ENCODE results near the gene ELAC2.

The ELAC2 gene, protein sequence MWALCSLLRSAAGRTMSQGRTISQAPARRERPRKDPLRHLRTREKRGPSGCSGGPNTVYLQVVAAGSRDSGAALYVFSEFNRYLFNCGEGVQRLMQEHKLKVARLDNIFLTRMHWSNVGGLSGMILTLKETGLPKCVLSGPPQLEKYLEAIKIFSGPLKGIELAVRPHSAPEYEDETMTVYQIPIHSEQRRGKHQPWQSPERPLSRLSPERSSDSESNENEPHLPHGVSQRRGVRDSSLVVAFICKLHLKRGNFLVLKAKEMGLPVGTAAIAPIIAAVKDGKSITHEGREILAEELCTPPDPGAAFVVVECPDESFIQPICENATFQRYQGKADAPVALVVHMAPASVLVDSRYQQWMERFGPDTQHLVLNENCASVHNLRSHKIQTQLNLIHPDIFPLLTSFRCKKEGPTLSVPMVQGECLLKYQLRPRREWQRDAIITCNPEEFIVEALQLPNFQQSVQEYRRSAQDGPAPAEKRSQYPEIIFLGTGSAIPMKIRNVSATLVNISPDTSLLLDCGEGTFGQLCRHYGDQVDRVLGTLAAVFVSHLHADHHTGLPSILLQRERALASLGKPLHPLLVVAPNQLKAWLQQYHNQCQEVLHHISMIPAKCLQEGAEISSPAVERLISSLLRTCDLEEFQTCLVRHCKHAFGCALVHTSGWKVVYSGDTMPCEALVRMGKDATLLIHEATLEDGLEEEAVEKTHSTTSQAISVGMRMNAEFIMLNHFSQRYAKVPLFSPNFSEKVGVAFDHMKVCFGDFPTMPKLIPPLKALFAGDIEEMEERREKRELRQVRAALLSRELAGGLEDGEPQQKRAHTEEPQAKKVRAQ

DNA sequence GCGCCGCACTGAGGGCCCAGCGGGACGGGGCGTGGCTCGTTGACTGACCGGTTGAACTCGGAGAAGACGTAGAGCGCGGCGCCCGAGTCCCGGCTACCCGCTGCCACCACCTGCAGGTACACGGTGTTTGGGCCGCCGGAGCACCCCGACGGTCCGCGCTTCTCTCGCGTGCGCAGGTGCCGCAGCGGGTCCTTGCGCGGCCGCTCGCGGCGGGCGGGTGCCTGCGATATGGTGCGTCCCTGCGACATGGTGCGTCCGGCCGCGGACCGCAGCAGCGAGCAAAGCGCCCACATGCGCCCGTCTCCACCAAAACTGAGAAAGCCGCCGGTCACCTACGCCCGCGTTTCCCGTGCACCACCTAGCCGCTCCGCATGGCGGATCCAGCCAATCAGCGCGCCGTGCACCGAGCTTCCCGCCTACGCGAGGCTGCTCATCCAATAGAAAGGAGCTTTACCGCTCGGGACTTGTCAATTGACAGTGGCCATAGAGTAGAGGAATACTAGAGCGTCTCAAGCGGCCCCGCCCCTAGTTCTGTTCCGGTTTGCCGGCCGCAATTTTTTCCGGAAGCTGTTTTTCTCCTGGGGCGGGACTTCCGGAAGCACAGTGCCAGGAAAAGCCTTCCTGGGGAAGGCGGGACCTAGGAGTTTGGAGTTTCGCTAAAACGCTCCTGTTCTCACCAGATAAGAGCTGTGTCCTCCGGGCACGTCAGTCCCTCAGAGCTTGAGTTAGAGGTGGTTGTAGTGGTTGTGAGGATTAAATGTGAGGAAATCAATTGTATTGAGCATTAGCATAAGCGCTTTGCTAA lies at the start of gene ELAC2:
Gene ELAC2, minus strand, starts transcription at position 373 of the 805 bp plus-strand sequence. Its CDS starts 80 bp downstream, at position 293.
- peak; percentile 95 for DNase-seq (ENCODE audit: low read depth)

DNA sequence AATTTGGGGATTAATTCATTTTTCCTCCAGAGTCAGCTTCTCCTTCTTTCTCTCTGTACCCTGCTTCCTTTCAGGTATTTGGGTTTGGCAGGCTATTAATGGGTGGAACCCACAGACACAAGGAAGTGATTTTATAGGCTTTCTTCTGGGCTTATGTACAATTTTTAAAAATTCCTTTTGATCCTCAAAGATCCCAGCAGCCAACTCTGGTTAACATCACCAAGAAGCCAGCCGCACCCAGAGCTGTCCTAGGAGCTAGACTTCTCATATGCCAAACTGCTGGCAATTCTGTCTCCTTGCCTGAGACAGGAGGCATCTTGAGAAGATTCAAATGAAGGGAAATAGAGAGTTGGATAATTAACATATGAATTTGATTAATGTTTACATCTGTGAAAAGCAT lies 47.2 kb upstream of the ELAC2 start:
- DNase-seq (ENCODE audit: low read depth): no peak

DNA sequence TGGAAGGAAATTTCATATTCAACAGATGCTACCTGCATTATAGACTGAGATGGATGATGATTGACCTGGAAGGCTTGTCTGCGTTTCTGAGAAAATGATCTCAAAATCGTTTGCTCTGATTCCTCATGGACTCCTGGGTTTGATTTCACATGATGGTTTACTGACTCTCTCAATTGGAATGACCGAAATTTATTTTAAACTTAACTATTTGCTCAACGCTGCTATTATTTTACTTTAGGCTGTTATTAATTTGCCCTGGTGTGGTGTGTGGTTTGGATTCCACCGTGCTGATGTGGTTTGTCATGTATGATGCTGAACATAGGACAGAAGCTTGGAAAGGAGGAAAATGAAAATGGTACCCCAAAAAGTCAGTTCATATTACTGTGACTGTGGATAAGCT lies 37.3 kb upstream of the ELAC2 start:
- no peak for DNase-seq (ENCODE audit: low read depth)

DNA sequence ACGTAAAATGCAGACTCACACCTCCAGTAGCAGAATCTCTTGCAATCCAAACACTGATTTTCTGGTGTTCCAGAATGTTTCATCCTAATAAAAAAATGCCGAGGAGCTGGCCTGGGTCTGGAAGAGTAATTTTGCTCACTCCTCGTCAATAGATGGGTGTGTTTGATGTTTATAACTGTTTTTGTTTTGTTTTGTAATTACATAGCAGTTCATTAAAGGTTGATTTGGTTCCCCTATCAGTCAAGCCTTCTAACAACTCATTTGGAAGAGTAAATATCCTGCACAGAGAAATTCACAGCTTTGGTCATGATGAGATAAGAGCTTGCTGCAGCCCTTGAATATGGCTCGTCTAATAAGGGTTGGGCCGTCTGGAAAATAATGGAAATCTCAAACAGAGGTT lies 36.8 kb upstream of the ELAC2 start:
- DNase-seq (ENCODE audit: low read depth): no peak

DNA sequence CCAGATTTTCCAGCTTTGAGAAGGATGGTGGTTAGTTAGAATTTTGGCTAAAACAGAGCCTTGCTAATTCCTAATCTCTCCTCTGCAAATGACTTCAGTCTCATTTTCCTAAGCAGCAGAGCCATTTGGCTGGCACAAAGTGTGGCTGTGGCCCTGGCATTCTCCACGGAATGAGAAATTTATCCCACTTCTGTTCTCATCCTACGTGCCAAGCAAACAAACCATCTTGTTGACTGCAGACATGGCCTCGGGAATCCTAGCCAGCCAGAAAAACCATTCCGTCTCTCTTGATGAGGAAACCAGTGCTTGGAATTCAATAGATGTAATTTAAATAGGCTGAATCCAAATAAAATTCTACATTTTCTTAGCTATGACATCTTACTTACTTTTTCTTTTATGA lies 34.1 kb upstream of the ELAC2 start:
- DNase-seq (ENCODE audit: low read depth): no peak

DNA sequence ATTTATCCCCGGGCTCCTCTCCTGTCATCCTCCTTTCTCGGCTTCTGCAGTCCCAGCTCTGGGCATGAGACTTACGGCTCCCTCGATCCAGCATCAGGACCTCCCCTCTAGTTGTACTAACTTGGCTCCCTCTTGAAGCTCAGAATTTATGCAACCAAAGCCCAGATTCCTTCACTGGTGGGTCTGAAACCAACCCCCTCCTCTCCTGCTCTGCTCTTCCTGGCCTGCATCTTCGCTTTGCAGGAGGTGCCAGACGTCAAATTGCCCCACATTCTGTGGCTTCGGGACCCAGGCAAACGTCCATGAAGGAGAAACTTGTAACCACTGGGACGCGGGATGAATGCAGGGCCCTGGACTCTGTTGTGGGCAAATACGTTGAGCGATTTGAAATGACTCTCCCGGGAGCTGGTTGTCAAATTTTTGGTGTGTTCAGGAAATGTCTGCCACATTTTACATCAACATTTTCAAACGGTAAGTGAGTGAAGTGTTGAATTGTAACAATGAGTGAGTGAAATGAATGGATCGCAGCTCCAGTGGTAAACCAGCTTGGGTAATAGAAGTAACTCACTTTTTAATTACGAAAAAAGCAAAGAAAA lies 29.3 kb upstream of the ELAC2 start:
- no peak for DNase-seq (ENCODE audit: low read depth)

DNA sequence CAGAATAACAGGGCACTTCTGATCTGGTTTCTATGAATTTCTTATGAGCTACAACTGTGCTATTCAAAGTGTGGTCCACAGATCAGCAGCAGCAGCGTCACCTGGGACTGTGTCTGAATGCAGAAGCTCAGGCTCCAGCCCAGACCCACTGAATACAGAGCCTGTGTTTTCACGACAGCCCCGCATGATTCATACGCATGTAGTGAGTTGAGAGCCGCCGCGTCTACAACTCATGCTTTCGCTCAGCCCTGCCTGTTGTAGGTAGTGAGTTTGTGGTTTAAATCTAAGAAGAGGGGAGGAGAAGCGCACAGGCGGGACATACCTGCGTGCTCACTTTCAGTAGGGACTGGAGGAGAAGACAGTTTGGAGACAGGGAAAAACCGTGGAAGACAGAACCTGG lies 28.5 kb upstream of the ELAC2 start:
- no peak for DNase-seq (ENCODE audit: low read depth)

DNA sequence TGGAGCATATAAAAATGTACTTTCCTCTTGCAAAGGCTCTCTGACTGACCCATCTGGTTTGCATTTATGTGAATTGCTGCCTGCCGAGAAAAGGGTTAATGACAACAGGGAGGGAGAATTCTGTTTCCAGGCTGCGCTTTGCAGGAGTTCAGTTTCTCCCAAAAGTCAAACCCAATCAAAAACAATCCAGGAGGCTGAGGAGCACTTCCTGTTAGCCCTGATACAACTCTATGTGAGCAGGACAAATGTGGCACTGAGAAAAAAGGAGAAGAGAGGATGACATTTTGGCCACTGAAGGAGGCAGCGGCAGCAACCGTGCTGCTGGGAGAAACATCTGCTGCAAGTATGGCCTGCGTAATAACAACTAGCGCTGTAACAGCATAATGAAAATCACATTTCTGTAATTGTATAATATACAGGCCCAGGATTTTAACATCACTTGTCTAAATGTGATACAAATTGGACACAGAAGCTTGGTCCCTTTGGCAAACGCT lies 26.8 kb upstream of the ELAC2 start:
- no peak for DNase-seq (ENCODE audit: low read depth)

DNA sequence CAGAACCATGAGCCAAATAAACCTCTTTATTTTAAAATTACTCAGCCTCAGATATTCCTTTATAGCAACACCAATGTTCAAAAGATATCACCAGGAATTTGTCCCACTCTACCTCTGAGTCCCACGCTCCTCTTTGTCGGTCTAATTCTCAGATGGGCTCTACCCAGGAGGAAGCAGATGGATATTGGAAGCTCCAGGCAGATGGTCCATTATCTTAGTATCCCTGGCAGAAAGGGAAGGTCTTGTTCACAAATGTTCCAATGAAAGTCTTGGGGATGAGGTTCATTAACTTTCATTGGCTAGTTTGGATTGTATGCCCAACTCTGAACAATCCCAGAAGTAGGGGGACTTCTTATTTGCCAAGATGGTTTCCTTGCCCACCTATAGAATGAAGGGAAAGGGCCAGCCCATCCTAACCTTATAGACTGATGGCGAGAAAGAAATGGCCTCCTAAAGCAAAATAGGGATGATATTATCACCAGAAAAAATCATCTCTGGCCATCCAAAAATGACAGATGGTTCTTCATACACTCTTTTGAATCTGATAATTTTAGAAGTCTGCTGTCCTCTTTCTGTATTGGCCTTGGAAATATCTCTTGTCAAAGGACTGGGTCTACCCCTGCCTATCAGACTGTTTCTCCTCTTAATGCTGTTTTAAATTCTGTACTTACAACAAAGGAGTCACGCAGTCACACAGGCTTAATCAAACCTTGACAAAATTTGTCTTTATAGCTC lies 21.3 kb upstream of the ELAC2 start:
- no peak for DNase-seq (ENCODE audit: low read depth)

DNA sequence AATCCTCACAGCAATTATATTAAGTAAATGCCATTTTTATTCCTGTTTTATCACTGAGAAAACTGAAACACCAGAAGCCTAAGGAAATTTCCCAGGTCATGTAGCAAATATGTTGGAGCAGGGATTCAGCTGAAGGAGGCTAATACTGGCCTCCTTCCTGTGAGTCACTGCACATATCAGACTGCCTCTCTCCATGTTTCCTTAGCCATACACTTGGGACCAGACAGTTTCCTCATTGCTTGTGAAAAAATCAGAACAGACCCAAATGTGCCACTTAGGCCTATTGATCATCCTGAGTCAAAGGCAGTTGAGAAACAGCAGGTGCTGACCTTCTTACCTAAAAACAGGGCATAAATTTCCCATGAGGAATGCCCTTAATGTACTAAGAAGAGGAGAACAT lies 18.9 kb upstream of the ELAC2 start:
- no peak for DNase-seq (ENCODE audit: low read depth)

DNA sequence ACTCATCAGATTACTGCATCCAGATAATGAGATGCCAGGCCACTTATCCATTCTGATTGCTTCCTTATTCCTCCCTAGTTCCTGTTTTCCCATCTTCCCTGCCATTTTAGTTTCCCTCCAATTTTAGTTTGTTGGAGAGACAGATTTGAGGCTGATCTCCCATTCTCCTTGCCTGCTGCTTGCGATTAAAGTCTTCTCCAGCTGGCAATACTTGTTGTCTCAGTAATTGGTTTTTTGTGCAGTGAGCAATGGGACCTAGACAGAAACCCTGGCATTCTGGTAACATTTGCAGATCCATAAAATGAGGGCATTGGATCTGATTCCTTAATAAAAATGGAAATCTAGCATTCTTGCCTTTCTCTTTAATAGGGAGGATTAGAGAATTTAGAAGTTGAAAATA lies 17.6 kb upstream of the ELAC2 start:
- no peak for DNase-seq (ENCODE audit: low read depth)

DNA sequence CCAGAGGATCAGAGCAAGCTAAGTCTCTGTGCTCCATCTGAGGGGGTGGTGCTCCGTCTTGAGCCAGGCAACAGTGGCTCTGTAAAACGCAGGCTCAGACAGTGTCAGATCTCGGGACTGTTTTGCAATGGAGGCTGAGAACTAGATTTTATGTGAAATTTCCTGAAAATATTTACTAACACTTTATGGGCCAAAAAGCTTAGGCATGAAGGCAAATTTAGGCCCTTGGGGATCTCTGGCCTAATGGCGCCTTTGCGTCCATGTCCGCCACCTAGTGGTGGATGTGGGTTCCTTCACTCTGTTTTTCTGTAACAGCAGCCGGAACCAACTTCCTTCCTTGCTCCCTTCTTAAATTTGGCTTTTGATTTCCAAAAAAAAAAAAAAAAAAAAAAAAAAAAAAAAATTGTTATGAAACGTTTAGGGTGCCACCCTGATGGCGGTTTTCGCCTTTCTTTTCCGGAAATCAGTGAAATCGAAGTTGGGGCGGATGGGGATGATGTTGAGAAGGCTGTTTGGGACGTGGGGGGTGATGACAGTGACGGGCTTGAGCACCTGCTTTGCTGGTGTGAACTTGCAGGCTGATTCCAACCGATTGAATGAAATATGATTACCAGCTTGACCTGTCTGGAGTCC lies 14.0 kb upstream of the ELAC2 start:
- peak; percentile 33 for DNase-seq (ENCODE audit: low read depth)

DNA sequence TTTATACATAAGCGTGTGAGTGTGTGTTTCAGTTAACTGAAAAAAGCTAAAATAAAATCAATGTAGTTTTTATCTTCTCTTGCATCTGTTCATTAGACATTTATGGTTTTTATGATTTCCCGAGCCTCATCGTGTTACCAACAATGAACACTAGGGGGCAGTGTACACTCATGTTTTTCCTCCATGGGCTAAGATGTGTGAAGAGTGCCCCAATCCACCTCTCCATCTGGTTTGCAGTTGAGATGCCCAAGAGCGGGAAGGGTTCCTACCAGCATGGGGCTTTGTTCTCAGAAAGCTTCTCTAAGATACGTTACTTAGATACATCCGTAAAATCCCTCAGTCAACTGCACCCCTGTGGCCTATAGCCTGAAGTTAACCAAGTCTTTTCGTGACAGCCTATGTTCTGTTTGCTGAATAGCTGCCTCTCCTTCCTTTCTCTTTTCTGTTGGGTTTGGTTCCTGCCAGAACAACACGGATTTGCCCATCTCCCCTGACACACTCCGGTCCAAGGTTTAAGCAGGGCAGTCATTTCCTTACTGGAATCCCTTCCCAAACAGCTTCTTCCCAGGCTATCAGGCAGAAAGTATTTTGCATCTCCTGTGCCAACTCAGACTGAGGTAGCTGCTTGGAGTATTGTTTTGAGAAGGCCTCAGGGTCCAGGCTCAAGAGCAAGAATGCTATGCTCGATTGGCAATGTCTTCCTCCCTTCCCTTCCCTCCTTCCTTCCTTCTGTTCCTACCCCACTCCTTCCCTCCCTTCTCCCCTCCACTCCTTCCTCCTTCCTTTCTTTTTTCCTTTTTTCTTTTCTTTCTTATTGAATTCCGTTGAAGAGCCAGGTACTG lies 12.9 kb upstream of the ELAC2 start:
- DNase-seq (ENCODE audit: low read depth): no peak

DNA sequence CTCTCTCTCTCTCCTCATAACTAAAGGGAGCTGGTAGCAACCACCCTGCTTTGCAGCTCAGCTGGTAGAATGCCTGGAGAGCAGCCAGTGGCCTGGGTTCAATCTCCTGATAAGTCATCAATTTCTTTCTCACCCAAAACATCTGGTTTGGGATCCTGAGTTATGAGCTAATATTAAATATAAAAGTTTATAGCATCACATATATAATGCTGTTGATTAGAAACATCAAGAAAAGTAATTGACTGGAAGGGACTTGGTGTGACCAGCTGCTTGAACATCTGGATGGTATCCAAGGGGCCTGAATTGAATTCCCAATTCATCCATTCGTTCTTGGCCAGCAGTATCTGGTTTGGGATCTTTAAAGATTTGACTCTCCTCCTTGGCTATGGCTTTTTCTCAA lies 12.2 kb upstream of the ELAC2 start:
- no peak for DNase-seq (ENCODE audit: low read depth)

DNA sequence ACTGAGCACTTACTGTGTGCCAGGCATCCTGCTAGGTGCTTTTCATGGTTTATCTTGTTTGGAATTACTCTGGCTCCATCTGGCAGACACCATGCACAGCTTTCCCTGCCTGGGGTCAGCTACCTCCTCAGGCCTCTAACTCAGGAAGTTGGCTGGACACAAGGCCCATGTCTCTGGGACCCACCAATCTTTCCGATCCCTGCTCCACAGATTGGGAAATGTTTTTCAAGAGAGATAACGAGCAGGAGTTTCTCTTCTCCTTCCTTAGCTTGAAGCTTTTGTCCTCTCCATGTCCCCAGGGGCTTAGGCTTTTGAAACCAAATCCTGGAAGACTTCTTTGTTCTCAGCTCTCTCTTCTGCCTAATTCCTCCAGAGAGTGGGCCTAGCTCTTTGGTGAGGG lies 11.5 kb upstream of the ELAC2 start:
- no peak for DNase-seq (ENCODE audit: low read depth)

DNA sequence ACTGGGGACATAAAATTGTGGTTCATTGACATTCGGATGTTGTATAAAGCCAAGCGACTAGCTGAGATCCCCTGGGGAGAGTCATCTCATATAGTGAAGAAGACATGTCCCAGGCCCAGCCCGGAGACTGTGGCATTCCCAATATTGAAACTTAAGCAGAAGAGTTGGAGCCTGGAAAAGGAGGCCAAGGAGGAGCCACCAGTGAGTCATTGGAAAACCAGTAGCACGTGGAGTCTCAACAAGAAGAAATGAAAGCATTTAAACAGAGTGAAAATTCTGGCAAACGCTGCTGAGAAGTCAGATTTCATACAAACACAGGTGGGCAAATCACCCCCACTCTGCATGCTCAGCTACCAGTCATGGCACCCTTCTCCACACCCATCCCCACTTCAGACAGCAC lies 9.4 kb upstream of the ELAC2 start:
- DNase-seq (ENCODE audit: low read depth): no peak

DNA sequence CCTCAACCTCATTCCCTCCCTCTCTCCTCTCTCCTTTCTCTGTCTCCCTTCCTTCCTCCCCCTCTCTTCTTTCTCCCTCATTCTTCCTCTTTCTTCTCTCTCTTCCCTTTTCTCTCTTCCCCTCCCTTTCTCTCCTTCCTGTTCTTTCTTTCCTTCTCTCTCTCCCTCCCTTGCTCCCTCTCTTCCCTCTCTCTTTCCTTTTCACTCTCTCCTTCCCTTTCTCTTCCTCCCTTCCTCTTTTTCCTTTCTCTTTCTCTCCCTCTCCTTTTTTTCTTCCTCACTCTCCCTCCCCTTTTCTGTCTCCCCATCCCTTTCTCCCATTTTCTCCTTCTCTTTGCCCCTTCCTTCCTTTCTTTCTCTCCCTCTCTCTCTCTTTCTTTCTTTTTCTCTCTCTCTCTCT lies 7.9 kb upstream of the ELAC2 start:
- no peak for DNase-seq (ENCODE audit: low read depth)

DNA sequence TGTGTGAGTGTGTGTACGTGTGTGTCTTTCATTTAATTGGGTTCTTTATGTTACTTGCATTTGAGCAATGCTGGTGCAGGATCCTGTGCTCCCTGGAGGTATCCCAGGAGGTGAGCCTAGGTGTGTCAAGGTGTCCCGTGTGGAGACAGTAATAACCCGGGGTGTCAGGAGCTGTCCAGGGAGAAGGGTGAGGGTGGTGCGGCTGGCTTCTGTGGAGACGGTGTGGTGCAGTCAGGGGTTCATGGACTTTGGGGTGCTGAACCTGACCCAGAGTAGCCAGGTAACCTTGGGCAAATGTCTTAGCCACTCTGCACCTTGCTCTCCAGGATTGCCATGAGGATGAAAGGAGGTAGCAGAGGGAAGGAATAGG lies 7.4 kb upstream of the ELAC2 start:
- no peak for DNase-seq (ENCODE audit: low read depth)

DNA sequence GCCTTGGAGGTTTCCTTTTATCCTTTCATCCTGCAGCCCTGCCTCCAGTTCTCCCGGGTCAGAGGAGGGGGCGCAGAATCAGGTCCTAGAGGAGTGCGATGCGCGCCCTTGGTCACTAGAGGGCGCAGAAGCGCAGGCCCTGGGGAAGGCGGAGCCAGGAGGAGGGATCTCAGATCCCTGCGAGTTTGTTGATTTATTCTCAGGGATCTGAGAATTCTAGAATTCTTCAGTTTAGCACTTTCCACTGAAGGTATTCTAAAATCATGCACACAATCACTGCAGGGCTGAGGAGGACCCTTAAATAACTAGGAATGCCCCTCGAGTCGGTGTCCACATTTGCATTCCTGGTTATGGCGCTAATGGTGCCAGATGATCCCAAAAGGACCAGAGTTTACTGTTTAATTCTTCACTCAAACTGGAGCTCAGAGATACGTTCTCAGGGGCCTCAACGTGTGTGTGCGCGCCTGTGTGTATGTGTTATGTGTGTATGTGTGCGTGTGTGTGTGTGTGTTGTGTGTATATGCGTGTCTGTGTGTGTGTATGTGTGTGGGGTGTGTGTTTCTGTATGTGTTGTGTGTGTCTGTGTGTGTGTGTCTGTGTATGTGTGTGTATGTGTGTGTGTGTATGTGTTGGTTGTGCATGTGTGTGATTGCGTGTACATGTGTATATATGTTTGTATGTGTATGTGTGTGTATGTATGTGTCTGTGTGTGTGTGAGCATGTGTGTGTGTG lies 6.9 kb upstream of the ELAC2 start:
- DNase-seq (ENCODE audit: low read depth): peak; percentile 46

Data from stimulated activated CD8-positive, alpha-beta memory T cell treated with anti-CD3 and anti-CD28 coated beads, Interleukin-4, amount 100 ng/mL, for 24 hours (primary cell).